GM10266 (cell line): ENCODE measurements around the gene EEF1AKMT3.

Experiments used
- DNase-seq: peaks from one replicate; pipeline ENCODE4 v3.0.0; 2012; ENCODE audit errors: extremely low spot score
- CTCF ChIP-seq: IDR thresholded peaks from 2 replicates; pipeline ENCODE4 v1.5.1; 2012; ENCODE audit warnings: mild to moderate bottlenecking, low read depth; ENCODE audit not compliant: control insufficient read depth, insufficient read depth; ENCODE audit errors: missing control alignments

The EEF1AKMT3 gene

GRCh38 chr12:57736741-57737466, 35.5 kb upstream of the EEF1AKMT3 start:
- no peak for TF ChIP-seq CTCF
- no peak for DNase-seq

GRCh38 chr12:57737467-57738460, 34.6 kb upstream of the EEF1AKMT3 start:
- TF ChIP-seq CTCF, result no peak
- no peak for DNase-seq

GRCh38 chr12:57738661-57739237, 33.7 kb upstream of the EEF1AKMT3 start, which contains the start of gene AGAP2:
Gene AGAP2 (minus strand): TSS chr12:57738742. CDS start chr12:57738246, 496 bp downstream.
- TF ChIP-seq CTCF, result no peak
- no peak for DNase-seq

DNA sequence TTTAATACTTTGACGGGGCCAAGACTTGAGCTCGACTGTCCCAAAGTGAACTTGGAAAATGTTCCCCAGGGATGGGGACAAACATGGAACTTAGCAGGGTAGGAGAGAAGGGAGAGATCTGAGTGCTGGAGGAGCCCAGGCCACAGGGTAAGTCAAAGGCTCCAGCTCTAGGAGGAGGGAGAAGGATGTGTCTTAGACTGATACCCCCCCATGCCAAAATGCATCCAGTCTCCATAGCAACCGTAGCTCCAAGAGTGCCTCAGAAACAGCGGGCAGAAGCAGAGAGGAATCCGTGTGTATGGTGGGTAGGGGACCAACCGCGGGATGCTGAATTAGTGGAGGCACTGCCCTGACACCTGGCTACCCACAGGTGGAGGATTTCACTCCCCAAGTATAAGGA, 33.0 kb upstream of the EEF1AKMT3 start:
- no peak for DNase-seq
- no peak for TF ChIP-seq CTCF

DNA sequence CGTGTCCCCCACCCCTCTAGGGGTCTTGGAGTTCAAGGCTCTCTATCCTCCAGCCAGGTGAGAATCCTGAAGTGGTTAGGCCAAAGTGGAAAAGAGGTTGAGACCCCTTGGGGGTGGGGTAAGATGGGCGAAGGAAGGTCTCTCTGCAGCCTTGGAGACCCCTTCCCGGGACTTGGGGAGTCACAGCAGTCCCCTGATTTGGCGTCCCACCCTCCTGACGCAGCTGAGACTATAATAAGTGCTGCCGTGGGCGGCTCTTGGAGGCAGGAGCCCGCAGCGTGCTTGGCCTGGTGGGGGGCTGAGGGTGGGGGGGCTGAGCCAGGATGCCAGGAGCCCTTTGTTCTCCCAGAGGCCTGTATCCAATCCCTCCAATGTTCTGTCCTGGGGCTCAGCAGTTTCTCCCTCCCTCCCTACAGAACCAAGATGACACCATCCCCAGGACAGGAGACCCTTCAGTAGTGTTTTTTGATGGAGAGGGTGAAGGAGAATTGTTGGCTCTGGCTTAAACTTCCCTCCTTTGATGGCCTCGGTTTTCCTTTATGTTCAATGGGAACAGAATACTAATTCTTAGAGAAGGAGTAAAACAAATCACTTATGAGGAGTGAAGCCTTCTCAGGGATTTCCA, 32.4 kb upstream of the EEF1AKMT3 start:
- no peak for TF ChIP-seq CTCF
- no peak for DNase-seq

DNA sequence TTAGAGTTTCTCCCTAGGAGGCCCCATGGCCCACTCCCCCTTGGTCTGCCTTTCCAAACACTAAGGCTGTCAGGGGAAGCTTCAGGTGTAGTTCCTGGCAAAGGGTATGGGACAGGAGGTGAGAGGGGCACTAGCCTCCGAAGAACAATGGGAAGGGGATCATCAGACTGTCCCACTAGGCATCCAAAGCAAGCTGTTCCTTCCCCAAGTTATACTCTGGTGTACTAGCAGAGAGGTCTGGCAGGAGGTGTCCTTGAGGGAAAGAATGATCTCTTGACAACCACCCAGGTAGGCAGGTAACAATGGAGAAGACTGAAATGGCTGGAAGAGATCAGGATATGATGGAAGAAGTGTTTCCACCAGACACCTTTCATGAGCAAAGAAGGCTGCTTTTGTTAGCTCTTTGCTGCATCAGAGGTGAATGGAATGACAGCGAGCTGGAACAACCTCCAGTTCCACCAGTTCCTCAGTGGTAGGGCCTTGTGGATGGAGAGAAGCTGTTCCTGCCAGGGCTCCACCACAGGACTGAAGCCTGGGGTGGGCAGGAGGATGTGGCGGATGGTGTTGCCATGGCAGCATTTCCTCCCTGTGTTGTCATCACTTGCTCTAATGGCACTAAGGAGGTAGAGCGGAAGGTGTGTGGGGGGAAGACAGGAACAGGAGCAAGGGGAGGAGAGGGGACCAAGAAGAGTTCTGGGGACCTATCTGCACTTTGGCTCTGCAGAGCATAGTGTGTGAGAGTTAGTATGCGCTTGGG, 31.6 kb upstream of the EEF1AKMT3 start:
- TF ChIP-seq CTCF, result no peak
- DNase-seq, result peak; percentile 85
